Measurements from ENCODE around the gene ARHGEF17.

ARHGEF17 gene

DNA sequence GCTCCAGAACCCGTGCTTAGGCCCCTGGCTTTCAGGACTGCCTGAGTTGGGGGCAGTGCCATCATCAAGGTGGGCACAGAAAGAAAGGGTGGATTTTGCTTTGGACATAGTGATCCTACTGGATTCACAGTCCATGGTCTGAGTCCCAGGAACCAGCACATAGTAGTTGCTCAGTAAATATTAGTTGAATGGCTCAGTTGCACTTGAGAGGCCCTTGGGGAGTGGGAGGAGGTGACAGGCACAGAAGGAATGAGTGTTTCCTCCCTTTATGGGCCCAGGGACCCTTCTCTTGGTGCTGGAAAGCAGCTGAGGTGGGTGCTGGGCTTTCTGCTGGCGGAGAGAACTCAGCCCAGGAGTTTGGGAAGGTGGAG lies 16.6 kb downstream of the ARHGEF17 start:
- Histone ChIP-seq H4K20me1 (ENCODE audit: control insufficient read depth, insufficient read depth, low read depth, low read length) (no peaks in the 10 kb centered on the region), H3K36me3 (ENCODE audit: control insufficient read depth, low read length) (no peaks in the 10 kb centered on the region), H3K4me2 (ENCODE audit: low read length) (no peak overlapping the region), H3K27me3 (ENCODE audit: control insufficient read depth, low read length) (no peaks in the 10 kb centered on the region), H3K79me2 (ENCODE audit: control insufficient read depth, low read length) (no peaks in the 10 kb centered on the region), H3K9me3 (ENCODE audit: control insufficient read depth, insufficient read depth, low read length) (no peaks in the 10 kb centered on the region), H3K4me3 (ENCODE audit: low read length) (no peak overlapping the region), H3F3A (ENCODE audit: control insufficient read depth, insufficient read depth) (no peaks in the 10 kb centered on the region), H3K9me2 (replicated peaks; ENCODE audit: control insufficient read depth, low read length) (no peaks in the 10 kb centered on the region), H3K27ac (ENCODE audit: low read depth, low read length) (no peak overlapping the region), H3K4me1 (ENCODE audit: control insufficient read depth, low read length) (peaks cover 37% of the 10 kb centered on the region)
- TF ChIP-seq, protein P1, sequence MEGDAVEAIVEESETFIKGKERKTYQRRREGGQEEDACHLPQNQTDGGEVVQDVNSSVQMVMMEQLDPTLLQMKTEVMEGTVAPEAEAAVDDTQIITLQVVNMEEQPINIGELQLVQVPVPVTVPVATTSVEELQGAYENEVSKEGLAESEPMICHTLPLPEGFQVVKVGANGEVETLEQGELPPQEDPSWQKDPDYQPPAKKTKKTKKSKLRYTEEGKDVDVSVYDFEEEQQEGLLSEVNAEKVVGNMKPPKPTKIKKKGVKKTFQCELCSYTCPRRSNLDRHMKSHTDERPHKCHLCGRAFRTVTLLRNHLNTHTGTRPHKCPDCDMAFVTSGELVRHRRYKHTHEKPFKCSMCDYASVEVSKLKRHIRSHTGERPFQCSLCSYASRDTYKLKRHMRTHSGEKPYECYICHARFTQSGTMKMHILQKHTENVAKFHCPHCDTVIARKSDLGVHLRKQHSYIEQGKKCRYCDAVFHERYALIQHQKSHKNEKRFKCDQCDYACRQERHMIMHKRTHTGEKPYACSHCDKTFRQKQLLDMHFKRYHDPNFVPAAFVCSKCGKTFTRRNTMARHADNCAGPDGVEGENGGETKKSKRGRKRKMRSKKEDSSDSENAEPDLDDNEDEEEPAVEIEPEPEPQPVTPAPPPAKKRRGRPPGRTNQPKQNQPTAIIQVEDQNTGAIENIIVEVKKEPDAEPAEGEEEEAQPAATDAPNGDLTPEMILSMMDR (IDR thresholded peaks at IDR 0.05; ENCODE audit: low read depth, low read length, poor library complexity, severe bottlenecking) = no peak
- no peak for TF ChIP-seq EZH2phosphoT487 (IDR thresholded peaks at IDR 0.05; ENCODE audit: borderline replicate concordance, low read length)

DNA sequence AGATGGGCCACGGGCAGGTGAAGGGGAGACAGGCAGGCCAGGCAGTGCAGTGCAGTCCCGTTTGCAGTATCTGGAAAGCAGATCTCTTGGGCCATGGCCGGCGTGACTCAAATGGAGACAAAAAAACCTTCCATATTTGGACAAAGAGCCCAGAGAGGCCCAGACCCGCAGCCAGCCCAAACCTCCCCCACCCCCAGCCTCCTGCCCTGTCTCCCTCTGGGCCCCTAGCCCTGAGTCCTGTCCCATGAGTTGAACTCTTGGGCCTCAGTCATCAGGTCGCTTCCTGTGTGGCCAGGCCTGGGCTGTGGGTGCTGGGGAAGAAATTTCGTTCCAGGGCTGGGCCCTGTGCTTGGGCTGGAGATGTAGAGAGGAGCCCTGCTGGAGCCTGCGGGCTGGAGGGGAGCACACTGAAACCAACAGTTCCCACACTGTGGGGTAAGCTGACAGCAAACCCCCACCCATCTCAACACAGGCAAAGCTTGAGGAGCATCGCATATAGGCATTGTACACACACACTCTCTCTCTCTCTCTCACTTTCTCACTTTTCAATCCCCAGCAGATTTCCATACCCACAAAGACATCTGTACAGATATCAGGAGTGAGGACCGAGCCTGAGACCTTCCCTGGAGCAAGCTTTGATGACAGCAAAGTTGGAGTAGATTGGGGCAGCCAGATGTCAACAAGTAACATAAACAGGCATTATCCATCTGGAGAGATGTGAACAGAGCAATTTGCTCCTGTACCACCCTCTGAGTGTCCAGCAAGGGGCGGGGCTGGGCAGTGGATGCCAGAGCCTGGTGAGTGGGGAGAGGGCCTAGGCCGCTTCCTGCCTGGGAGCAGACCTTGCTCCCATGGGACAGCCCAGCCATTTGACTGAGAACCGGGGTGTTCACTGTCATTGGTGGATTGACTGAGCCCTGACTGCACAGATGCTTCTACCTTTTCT lies 17.2 kb downstream of the ARHGEF17 start:
- 0 out of 2 replicates have a peak, but pooled peaks cover 2% of the 10 kb centered on the region for H3F3A ChIP-seq (ENCODE audit: control insufficient read depth, insufficient read depth)
- H3K79me2 ChIP-seq (ENCODE audit: control insufficient read depth, low read length) = no peaks in the 10 kb centered on the region
- no peak overlapping the region for H3K27ac ChIP-seq (ENCODE audit: low read depth, low read length)
- H3K27me3 ChIP-seq (ENCODE audit: control insufficient read depth, low read length) = no peaks in the 10 kb centered on the region
- H3K9me3 ChIP-seq (ENCODE audit: control insufficient read depth, insufficient read depth, low read length) = no peaks in the 10 kb centered on the region
- no peak overlapping the region for H3K4me3 ChIP-seq (ENCODE audit: low read length)
- no peak for TF ChIP-seq EZH2phosphoT487 (IDR thresholded peaks at IDR 0.05; ENCODE audit: borderline replicate concordance, low read length)
- TF ChIP-seq, protein P1 (IDR thresholded peaks at IDR 0.05; ENCODE audit: low read depth, low read length, poor library complexity, severe bottlenecking) = no peak
- no peaks in the 10 kb centered on the region for H3K36me3 ChIP-seq (ENCODE audit: control insufficient read depth, low read length)
- no peak overlapping the region for H3K4me2 ChIP-seq (ENCODE audit: low read length)
- H3K9me2 ChIP-seq (replicated peaks; ENCODE audit: control insufficient read depth, low read length) = no peaks in the 10 kb centered on the region
- H4K20me1 ChIP-seq (ENCODE audit: control insufficient read depth, insufficient read depth, low read depth, low read length) = no peaks in the 10 kb centered on the region
- H3K4me1 ChIP-seq (ENCODE audit: control insufficient read depth, low read length) = peaks cover 37% of the 10 kb centered on the region

GRCh38 chr11:73326929-73327811 lies 19.1 kb downstream of the ARHGEF17 start:
- H3K9me2 ChIP-seq (replicated peaks; ENCODE audit: control insufficient read depth, low read length) = no peaks in the 10 kb centered on the region
- no peak overlapping the region for H3K27ac ChIP-seq (ENCODE audit: low read depth, low read length)
- H3K79me2 ChIP-seq (ENCODE audit: control insufficient read depth, low read length) = no peaks in the 10 kb centered on the region
- no peak overlapping the region for H3K4me3 ChIP-seq (ENCODE audit: low read length)
- H3K4me2 ChIP-seq (ENCODE audit: low read length) = no peak overlapping the region
- no peaks in the 10 kb centered on the region for H3K36me3 ChIP-seq (ENCODE audit: control insufficient read depth, low read length)
- TF ChIP-seq, protein P1 (IDR thresholded peaks at IDR 0.05; ENCODE audit: low read depth, low read length, poor library complexity, severe bottlenecking) = no peak
- peaks cover 24% of the 10 kb centered on the region for H3K4me1 ChIP-seq (ENCODE audit: control insufficient read depth, low read length)
- 0 out of 2 replicates have a peak, but pooled peaks cover 2% of the 10 kb centered on the region for H3F3A ChIP-seq (ENCODE audit: control insufficient read depth, insufficient read depth)
- H3K9me3 ChIP-seq (ENCODE audit: control insufficient read depth, insufficient read depth, low read length) = no peaks in the 10 kb centered on the region
- H4K20me1 ChIP-seq (ENCODE audit: control insufficient read depth, insufficient read depth, low read depth, low read length) = no peaks in the 10 kb centered on the region
- no peaks in the 10 kb centered on the region for H3K27me3 ChIP-seq (ENCODE audit: control insufficient read depth, low read length)
